Measurements from ENCODE around the gene FABP2.
"Not testable (repeated sequence)": the region's sequence is repeated elsewhere in the genome, so short reads cannot be mapped to it uniquely, and the experiment has no call there.

Gene FABP2

DNA sequence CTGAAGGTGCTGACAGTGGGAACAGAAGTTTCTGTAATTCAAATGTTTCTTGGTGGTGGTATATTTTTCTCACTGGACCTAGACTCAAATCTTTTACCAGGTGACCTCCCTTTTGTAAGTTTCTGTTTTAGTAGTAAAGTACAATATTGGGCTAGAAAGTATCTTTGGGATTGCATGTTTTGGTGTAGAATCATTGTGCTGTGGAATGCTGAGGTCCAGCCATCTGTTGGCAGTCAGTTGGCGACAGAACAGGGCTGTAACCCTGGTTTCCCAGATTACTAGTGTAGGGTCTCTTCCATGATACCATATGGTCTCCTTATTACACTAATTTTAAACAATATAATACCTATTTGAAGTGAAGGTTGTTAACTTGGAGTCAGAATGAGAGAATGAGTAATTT, 34.9 kb upstream of the FABP2 start:
- H4K20me1 ChIP-seq (ENCODE audit: insufficient read depth, low read length); H3K9me3 ChIP-seq (ENCODE audit: insufficient read depth, low read length); H3K4me3 ChIP-seq (ENCODE audit: low read length); H3K27me3 ChIP-seq (ENCODE audit: low read depth, low read length); H3K36me3 ChIP-seq (replicated peaks; ENCODE audit: low read depth, low read length); H3K79me2 ChIP-seq (ENCODE audit: low read length); H2AFZ ChIP-seq (ENCODE audit: low read depth, low read length); H3K4me1 ChIP-seq (ENCODE audit: low read length); H3K9ac ChIP-seq (ENCODE audit: low read length); H3K4me2 ChIP-seq (ENCODE audit: low read length); H3K27ac ChIP-seq (ENCODE audit: low read length): not testable (repeated sequence)

DNA sequence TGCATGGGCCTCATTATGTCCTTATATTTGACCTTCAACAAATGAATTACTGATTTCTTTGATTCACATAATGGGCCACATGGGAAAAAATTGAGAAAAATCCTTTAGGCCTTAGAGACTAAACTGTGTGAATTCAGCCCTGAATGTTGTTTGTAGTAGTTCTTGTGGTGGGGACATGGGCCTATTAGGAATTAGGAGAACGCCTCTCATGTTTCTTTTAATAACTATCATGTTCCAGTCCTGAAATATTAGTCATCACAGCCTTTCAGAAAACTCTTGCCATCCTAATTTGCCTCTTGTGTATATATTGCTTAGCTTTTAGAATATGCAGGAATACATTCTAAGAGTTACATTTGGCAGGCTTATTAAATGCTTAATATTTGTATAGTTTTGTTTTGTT, 34.1 kb upstream of the FABP2 start:
- not testable (repeated sequence) for H3K36me3 ChIP-seq (replicated peaks; ENCODE audit: low read depth, low read length); H3K27ac ChIP-seq (ENCODE audit: low read length); H2AFZ ChIP-seq (ENCODE audit: low read depth, low read length); H3K4me2 ChIP-seq (ENCODE audit: low read length); H4K20me1 ChIP-seq (ENCODE audit: insufficient read depth, low read length); H3K4me3 ChIP-seq (ENCODE audit: low read length); H3K4me1 ChIP-seq (ENCODE audit: low read length); H3K9ac ChIP-seq (ENCODE audit: low read length); H3K79me2 ChIP-seq (ENCODE audit: low read length); H3K27me3 ChIP-seq (ENCODE audit: low read depth, low read length); H3K9me3 ChIP-seq (ENCODE audit: insufficient read depth, low read length)

DNA sequence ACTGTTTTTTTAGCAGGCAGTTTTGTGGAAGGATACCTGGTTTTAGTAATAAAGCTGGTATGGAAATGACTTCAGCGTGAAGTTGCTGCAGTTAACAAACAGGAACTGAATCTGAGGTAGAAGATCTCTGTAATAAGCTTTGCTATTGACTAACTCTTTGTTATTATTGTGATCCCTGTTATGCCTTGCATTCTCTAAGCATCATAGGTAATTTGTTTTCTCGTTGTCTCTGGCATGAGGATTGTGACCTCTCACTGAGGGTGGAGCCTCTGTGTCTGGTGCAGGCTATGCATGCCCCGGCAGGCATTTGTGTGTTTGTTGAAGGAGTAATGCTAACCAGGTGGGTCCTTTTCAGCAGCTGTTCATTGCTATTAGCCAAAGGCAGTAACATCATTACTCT, 31.4 kb upstream of the FABP2 start:
- H3K4me1 ChIP-seq (ENCODE audit: low read length); H3K79me2 ChIP-seq (ENCODE audit: low read length); H3K27ac ChIP-seq (ENCODE audit: low read length); H4K20me1 ChIP-seq (ENCODE audit: insufficient read depth, low read length); H3K36me3 ChIP-seq (replicated peaks; ENCODE audit: low read depth, low read length); H3K9me3 ChIP-seq (ENCODE audit: insufficient read depth, low read length); H3K27me3 ChIP-seq (ENCODE audit: low read depth, low read length); H2AFZ ChIP-seq (ENCODE audit: low read depth, low read length); H3K9ac ChIP-seq (ENCODE audit: low read length); H3K4me3 ChIP-seq (ENCODE audit: low read length): not testable (repeated sequence)
- H3K4me2 ChIP-seq (ENCODE audit: low read length): peak overlapping the region; percentile 25

GRCh38 chr4:119348169-119348568, 26.2 kb upstream of the FABP2 start:
- H2AFZ ChIP-seq (ENCODE audit: low read depth, low read length); H3K27ac ChIP-seq (ENCODE audit: low read length); H4K20me1 ChIP-seq (ENCODE audit: insufficient read depth, low read length); H3K9ac ChIP-seq (ENCODE audit: low read length); H3K4me2 ChIP-seq (ENCODE audit: low read length); H3K4me1 ChIP-seq (ENCODE audit: low read length); H3K9me3 ChIP-seq (ENCODE audit: insufficient read depth, low read length); H3K4me3 ChIP-seq (ENCODE audit: low read length); H3K79me2 ChIP-seq (ENCODE audit: low read length); H3K27me3 ChIP-seq (ENCODE audit: low read depth, low read length); H3K36me3 ChIP-seq (replicated peaks; ENCODE audit: low read depth, low read length): not testable (repeated sequence)

GRCh38 chr4:119343293-119343692, 21.4 kb upstream of the FABP2 start:
- not testable (repeated sequence) for H2AFZ ChIP-seq (ENCODE audit: low read depth, low read length); H4K20me1 ChIP-seq (ENCODE audit: insufficient read depth, low read length); H3K9ac ChIP-seq (ENCODE audit: low read length); H3K27me3 ChIP-seq (ENCODE audit: low read depth, low read length); H3K4me1 ChIP-seq (ENCODE audit: low read length); H3K36me3 ChIP-seq (replicated peaks; ENCODE audit: low read depth, low read length); H3K79me2 ChIP-seq (ENCODE audit: low read length); H3K4me2 ChIP-seq (ENCODE audit: low read length); H3K4me3 ChIP-seq (ENCODE audit: low read length); H3K27ac ChIP-seq (ENCODE audit: low read length); H3K9me3 ChIP-seq (ENCODE audit: insufficient read depth, low read length)

GRCh38 chr4:119339895-119340294, 18.0 kb upstream of the FABP2 start:
- not testable (repeated sequence) for H3K27me3 ChIP-seq (ENCODE audit: low read depth, low read length); H3K9me3 ChIP-seq (ENCODE audit: insufficient read depth, low read length); H3K36me3 ChIP-seq (replicated peaks; ENCODE audit: low read depth, low read length); H2AFZ ChIP-seq (ENCODE audit: low read depth, low read length); H3K4me2 ChIP-seq (ENCODE audit: low read length); H3K27ac ChIP-seq (ENCODE audit: low read length); H3K4me3 ChIP-seq (ENCODE audit: low read length); H3K4me1 ChIP-seq (ENCODE audit: low read length); H4K20me1 ChIP-seq (ENCODE audit: insufficient read depth, low read length); H3K79me2 ChIP-seq (ENCODE audit: low read length); H3K9ac ChIP-seq (ENCODE audit: low read length)

GRCh38 chr4:119337010-119337409, 15.1 kb upstream of the FABP2 start:
- no peak for TF ChIP-seq EZH2phosphoT487 (IDR thresholded peaks at IDR 0.05; ENCODE audit: low read depth)
- no peak for TF ChIP-seq CTCF (IDR thresholded peaks at IDR 0.05; ENCODE audit: low read depth, low read length)
- Histone ChIP-seq H3K4me2 (ENCODE audit: low read length) (no peak overlapping the region), H4K20me1 (ENCODE audit: insufficient read depth, low read length) (no peaks in the 10 kb centered on the region), H3K79me2 (ENCODE audit: low read length) (no peaks in the 10 kb centered on the region), H3K36me3 (replicated peaks; ENCODE audit: low read depth, low read length) (no peaks in the 10 kb centered on the region), H3K9me3 (ENCODE audit: insufficient read depth, low read length) (no peaks in the 10 kb centered on the region), H2AFZ (ENCODE audit: low read depth, low read length) (no peak overlapping the region), H3K4me1 (ENCODE audit: low read length) (no peaks in the 10 kb centered on the region), H3K27ac (ENCODE audit: low read length) (no peak overlapping the region), H3K27me3 (ENCODE audit: low read depth, low read length) (no peaks in the 10 kb centered on the region), H3K4me3 (ENCODE audit: low read length) (no peak overlapping the region), H3K9ac (ENCODE audit: low read length) (no peak overlapping the region)

DNA sequence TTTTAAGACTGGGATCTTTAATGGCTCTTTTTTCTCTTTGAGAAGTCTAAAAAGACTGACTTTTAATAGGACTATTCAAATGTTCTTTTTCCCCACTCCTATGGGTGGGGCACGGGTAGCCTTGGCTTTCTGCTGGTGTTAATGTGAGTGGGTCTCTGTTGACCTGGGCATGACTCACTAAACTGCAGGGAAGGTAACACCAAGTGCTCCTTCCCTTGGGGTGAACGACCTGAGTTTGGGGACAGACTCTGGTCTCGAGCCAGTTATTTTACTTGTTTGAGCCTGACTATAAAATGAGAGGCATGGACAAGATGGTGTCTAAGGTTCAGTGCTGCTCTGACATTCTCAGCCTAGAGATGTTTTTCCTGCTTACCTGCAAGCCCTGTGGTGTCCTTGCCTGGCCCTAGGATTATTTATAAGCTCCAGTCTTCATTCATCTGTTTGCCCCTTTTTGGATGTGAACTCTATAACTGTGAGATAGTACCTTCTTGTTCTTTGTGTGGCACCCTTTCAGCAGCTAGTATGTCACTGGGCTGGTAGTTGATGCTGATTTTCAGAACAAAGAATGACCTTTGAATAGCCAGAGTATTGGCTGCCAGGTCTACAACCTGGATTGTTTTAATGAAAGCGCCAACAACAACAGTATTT, 14.5 kb upstream of the FABP2 start:
- H3K4me2 ChIP-seq (ENCODE audit: low read length); H3K27me3 ChIP-seq (ENCODE audit: low read depth, low read length); H2AFZ ChIP-seq (ENCODE audit: low read depth, low read length): not testable (repeated sequence)

More for the DNA sequence above, 14.5 kb upstream of the FABP2 start:
- not testable (repeated sequence) for H3K4me1 ChIP-seq (ENCODE audit: low read length); H4K20me1 ChIP-seq (ENCODE audit: insufficient read depth, low read length); H3K9me3 ChIP-seq (ENCODE audit: insufficient read depth, low read length); H3K27ac ChIP-seq (ENCODE audit: low read length); H3K36me3 ChIP-seq (replicated peaks; ENCODE audit: low read depth, low read length); H3K4me3 ChIP-seq (ENCODE audit: low read length); H3K9ac ChIP-seq (ENCODE audit: low read length); H3K79me2 ChIP-seq (ENCODE audit: low read length)

Data from OCI-LY3 (cell line).